ENCODE measurements around the gene RPS24. TPM values are rescaled to one million over a fixed set of nuclear protein-coding genes. Genes with fewer than 3 reads are reported as not detected.

Gene RPS24
- total and polyA plus RNA-seq, 3 donors from 2014 or later = 971 to 1,548 (median 1,406) TPM

DNA sequence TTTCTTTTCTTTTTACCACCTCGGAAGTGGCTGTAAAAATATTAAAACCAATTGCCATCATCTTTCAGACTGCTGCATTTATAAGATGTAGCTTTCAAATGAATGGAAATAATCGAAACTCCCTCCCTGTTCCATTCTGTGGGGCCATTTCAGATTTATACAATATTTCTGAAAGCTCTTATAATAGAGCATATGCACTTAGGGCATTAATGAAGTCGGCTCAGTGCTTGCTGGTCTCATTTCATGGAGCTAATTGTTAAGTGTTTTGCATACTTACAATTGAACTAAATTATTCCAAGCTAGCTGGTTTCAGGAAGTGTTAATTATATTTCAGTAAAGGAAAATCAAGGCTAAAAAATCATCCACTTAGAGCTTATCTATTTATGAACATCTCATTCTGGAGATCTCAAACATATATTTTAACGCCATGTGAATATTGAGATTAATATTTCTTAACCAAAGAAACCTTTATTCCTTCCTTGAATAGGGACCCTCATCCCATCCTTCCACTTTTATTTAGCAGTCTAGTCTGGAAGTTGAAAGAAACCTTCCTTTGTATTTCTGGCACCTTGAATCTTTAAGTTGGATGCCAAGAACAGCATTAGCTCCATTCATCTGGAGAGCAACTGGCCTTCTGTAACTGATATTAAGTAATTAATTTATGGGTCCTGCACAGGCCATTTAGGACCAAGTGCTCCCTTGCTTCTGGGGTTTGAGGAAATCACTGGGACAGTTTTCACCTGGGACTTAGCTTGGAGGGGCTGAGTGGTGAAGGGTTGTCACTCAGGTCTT, 45.1 kb downstream of the RPS24 start:
- 86 to 88% methylated on average over 4 of the region's 4 CpGs for WGBS, 2 donors
- intact Hi-C loops (cut with DNase I; ENCODE audit: low total_unique reads) = no loop called here
- Histone ChIP-seq H3K36me3 (ENCODE audit: low read depth, missing control alignments) (no peaks in the 10 kb centered on the region), H3K27ac (no peak overlapping the region), H3K27me3 (no peaks in the 10 kb centered on the region), H3K9me3 (no peaks in the 10 kb centered on the region), H3K4me3 (no peak overlapping the region), H3K4me1 (no peaks in the 10 kb centered on the region)
- DNase-seq = no peak
- TF ChIP-seq, protein P1, sequence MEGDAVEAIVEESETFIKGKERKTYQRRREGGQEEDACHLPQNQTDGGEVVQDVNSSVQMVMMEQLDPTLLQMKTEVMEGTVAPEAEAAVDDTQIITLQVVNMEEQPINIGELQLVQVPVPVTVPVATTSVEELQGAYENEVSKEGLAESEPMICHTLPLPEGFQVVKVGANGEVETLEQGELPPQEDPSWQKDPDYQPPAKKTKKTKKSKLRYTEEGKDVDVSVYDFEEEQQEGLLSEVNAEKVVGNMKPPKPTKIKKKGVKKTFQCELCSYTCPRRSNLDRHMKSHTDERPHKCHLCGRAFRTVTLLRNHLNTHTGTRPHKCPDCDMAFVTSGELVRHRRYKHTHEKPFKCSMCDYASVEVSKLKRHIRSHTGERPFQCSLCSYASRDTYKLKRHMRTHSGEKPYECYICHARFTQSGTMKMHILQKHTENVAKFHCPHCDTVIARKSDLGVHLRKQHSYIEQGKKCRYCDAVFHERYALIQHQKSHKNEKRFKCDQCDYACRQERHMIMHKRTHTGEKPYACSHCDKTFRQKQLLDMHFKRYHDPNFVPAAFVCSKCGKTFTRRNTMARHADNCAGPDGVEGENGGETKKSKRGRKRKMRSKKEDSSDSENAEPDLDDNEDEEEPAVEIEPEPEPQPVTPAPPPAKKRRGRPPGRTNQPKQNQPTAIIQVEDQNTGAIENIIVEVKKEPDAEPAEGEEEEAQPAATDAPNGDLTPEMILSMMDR (IDR thresholded peaks at IDR 0.05) = no peak
- no peak for TF ChIP-seq POLR2A (IDR thresholded peaks at IDR 0.05)

DNA sequence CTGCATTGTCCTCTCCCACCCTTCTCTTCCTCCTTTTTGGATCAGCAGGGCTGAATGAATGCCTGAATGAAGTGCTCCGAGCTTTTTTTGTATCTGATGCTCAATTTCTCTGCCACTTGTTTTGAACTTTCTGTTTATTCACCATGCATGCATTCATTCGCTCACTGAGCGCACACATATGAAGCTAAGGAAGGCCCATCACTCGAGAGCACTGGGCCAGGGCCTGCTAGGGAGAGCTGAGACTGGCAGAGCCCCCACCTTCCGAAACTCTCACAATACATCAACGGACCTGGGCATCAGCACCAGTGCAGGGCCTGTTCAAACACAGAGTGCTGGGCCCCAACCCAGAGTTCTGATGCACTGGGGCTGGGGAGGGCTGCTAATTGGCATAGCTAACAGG, 45.7 kb downstream of the RPS24 start:
- no peak for DNase-seq
- H3K4me1 ChIP-seq = no peaks in the 10 kb centered on the region
- no peak for TF ChIP-seq POLR2A (IDR thresholded peaks at IDR 0.05)
- TF ChIP-seq, protein P1 (IDR thresholded peaks at IDR 0.05) = no peak

DNA sequence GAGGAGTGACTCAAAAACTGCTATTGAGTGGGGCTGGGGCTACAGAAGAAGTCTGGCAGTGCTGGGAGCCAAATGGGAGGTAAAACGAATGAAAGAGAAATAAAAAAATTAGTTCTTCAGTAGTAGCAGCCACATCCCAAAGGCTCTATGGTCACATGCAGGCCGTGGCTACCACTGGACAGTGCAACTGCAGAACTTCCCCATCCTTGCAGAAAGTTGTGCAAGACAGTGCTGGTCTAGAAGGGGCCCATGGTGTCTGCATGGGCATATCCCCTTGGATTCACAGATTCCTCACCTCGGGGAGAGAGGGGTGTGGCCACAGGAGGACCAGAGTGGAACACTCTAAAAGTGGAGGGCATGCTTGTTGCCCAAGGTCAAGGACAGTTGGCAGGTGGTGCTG, 47.6 kb downstream of the RPS24 start:
- WGBS, 2 donors = 58 to 76% methylated on average over 3 of the region's 3 CpGs
- DNase-seq = no peak
- Histone ChIP-seq H3K36me3 (ENCODE audit: low read depth, missing control alignments) (no peaks in the 10 kb centered on the region), H3K4me1 (no peaks in the 10 kb centered on the region), H3K9me3 (no peaks in the 10 kb centered on the region), H3K27me3 (no peaks in the 10 kb centered on the region), H3K4me3 (no peak overlapping the region), H3K27ac (no peak overlapping the region)
- TF ChIP-seq POLR2A (IDR thresholded peaks at IDR 0.05) = no peak
- TF ChIP-seq, protein P1 (IDR thresholded peaks at IDR 0.05) = no peak
- intact Hi-C loops (cut with DNase I; ENCODE audit: low total_unique reads) = no loop called here

More for the DNA sequence above, 45.7 kb downstream of the RPS24 start:
- no peaks in the 10 kb centered on the region for H3K9me3 ChIP-seq
- intact Hi-C loops (cut with DNase I; ENCODE audit: low total_unique reads) = no loop called here
- no peak overlapping the region for H3K27ac ChIP-seq
- no peaks in the 10 kb centered on the region for H3K36me3 ChIP-seq (ENCODE audit: low read depth, missing control alignments)
- 95 to 96% methylated on average over 6 of the region's 6 CpGs for WGBS, 2 donors
- H3K4me3 ChIP-seq = no peak overlapping the region
- H3K27me3 ChIP-seq = no peaks in the 10 kb centered on the region

DNA sequence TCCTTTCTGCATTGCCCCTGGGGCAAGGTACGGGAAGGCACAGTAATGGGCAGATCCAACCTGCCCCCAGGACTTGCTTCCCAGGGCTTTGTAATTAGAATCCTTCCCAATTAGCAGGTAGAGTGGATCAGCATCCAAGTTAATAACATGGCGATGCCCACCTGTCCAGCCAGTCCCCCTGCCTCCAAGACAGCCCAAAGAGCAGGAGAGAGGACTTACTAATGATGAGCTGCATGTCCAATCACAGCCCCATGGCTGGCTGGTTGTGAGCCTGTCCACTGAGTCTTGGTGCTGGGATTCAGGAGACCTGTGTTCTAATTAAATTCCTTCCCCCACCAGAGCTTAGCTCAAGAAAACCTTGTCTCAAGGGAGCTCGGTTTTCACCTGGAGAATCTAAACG, 49.0 kb downstream of the RPS24 start:
- Histone ChIP-seq H3K36me3 (ENCODE audit: low read depth, missing control alignments) (no peaks in the 10 kb centered on the region), H3K4me1 (no peaks in the 10 kb centered on the region), H3K4me3 (no peak overlapping the region), H3K9me3 (no peaks in the 10 kb centered on the region), H3K27me3 (no peaks in the 10 kb centered on the region), H3K27ac (no peak overlapping the region)
- 91 to 95% methylated on average over 2 to 4 of the region's 4 CpGs for WGBS, 2 donors
- TF ChIP-seq, protein P1 (IDR thresholded peaks at IDR 0.05) = no peak
- no peak for TF ChIP-seq POLR2A (IDR thresholded peaks at IDR 0.05)
- DNase-seq = no peak
- intact Hi-C loops (cut with DNase I; ENCODE audit: low total_unique reads) = no loop called here

Other genes starting within 250 kb of the RPS24 start
- gene DLG5, start 107.1 kb upstream of the RPS24 start, total RNA-seq = 10 to 100 TPM; 50.1 to 54.8 TPM
- gene DLG5, start 107.1 kb upstream of the RPS24 start, polyA plus RNA-seq (ENCODE audit: insufficient read depth, low read depth, low replicate concordance) = 26.9 TPM
- gene POLR3A, start 4.3 kb upstream of the RPS24 start, total RNA-seq = 10 to 100 TPM; 20.9 to 23.0 TPM
- gene POLR3A, start 4.3 kb upstream of the RPS24 start, polyA plus RNA-seq (ENCODE audit: insufficient read depth, low read depth, low replicate concordance) = 16.1 TPM

All from testis (tissue), 3 donors.